Skeletal muscle satellite cell (primary cell): Measurements from ENCODE around the gene NDUFAF8.
A peak's percentile ranks its signal among the peaks of the same experiment; 100 is the strongest.
"Not testable (repeated sequence)": the region's sequence is repeated elsewhere in the genome, so short reads cannot be mapped to it uniquely, and the experiment has no call there.

Experiments
- H3K27me3 ChIP-seq: 2 replicates; pipeline ENCODE4 v1.7.0; 2013; ENCODE audit warnings: low read length; ENCODE audit not compliant: control insufficient read depth, insufficient read depth
- H3K36me3 ChIP-seq: 2 replicates; pipeline ENCODE4 v1.7.0; 2013; ENCODE audit warnings: mild to moderate bottlenecking, control low read depth, low read length; ENCODE audit not compliant: insufficient read depth
- H3K4me1 ChIP-seq: 2 replicates; pipeline ENCODE4 v1.7.0; 2013; ENCODE audit warnings: low read length; ENCODE audit not compliant: control insufficient read depth, insufficient read depth
- H3K4me2 ChIP-seq: 2 replicates; pipeline ENCODE4 v1.7.0; 2013; ENCODE audit warnings: mild to moderate bottlenecking, low read length
- H3K4me3 ChIP-seq: 2 replicates; pipeline ENCODE4 v1.7.0; 2013; ENCODE audit warnings: low read length
- H3K9ac ChIP-seq: 2 replicates; pipeline ENCODE4 v1.7.0; 2013; ENCODE audit warnings: mild to moderate bottlenecking, low read depth, low read length, moderate library complexity
- H3K9me3 ChIP-seq: replicated peaks from 2 replicates; pipeline ENCODE4 v1.7.0; 2013; ENCODE audit warnings: mild to moderate bottlenecking, control low read depth, low read length

NDUFAF8 gene

GRCh38 chr17:81219476-81220180 lies 19.5 kb upstream of the NDUFAF8 start:
- Histone ChIP-seq H3K36me3 (no peaks in the 10 kb centered on the region), H3K4me2 (no peak overlapping the region), H3K4me3 (no peak overlapping the region), H3K4me1 (peaks cover 15% of the 10 kb centered on the region), H3K9me3 (no peaks in the 10 kb centered on the region), H3K9ac (no peak overlapping the region), H3K27me3 (no peaks in the 10 kb centered on the region)

- H3K36me3 ChIP-seq, result no peaks in the 10 kb centered on the region
- H3K9me3 ChIP-seq, result no peaks in the 10 kb centered on the region
- peaks cover 15% of the 10 kb centered on the region for H3K4me1 ChIP-seq
- H3K9ac ChIP-seq, result no peak overlapping the region
- H3K4me3 ChIP-seq, result peak overlapping the region; percentile 87
- no peaks in the 10 kb centered on the region for H3K27me3 ChIP-seq
- H3K4me2 ChIP-seq, result peak overlapping the region; percentile 99
Observed at GRCh38 chr17:81221371-81221841, 17.7 kb upstream of the NDUFAF8 start.

- H3K36me3 ChIP-seq, result no peaks in the 10 kb centered on the region
- H3K4me3 ChIP-seq, result peak overlapping the region; percentile 87
- H3K27me3 ChIP-seq, result no peaks in the 10 kb centered on the region
- H3K9ac ChIP-seq, result peak overlapping the region; percentile 86
- peaks cover 15% of the 10 kb centered on the region for H3K4me1 ChIP-seq
- peak overlapping the region; percentile 99 for H3K4me2 ChIP-seq
- H3K9me3 ChIP-seq, result no peaks in the 10 kb centered on the region
Observed at GRCh38 chr17:81221842-81222619, 17.1 kb upstream of the NDUFAF8 start.

GRCh38 chr17:81222620-81222905 lies 16.6 kb upstream of the NDUFAF8 start:
- Histone ChIP-seq H3K9me3 (no peaks in the 10 kb centered on the region), H3K4me3 (peak overlapping the region; percentile 87)

GRCh38 chr17:81222906-81223761 lies 16.0 kb upstream of the NDUFAF8 start, which contains the start of gene CEP131:
Gene CEP131 (minus strand): TSS chr17:81222965. CDS start chr17:81220056, 2,909 bp downstream.
- Histone ChIP-seq H3K27me3 (no peaks in the 10 kb centered on the region), H3K9ac (peak within 1 kb of the TSS; percentile 86), H3K9me3 (no peaks in the 10 kb centered on the region), H3K4me1 (peaks cover 15% of the 10 kb centered on the region), H3K4me2 (peak within 1 kb of the TSS; percentile 99), H3K36me3 (peaks cover 4% of the 10 kb centered on the region), H3K4me3 (peak within 1 kb of the TSS; percentile 87)

More at GRCh38 chr17:81222620-81222905, 16.6 kb upstream of the NDUFAF8 start:
- Histone ChIP-seq H3K27me3 (no peaks in the 10 kb centered on the region), H3K36me3 (no peaks in the 10 kb centered on the region), H3K9ac (peak overlapping the region; percentile 86), H3K4me1 (peaks cover 15% of the 10 kb centered on the region), H3K4me2 (peak overlapping the region; percentile 99)

- peaks cover 4% of the 10 kb centered on the region for H3K36me3 ChIP-seq
- peak overlapping the region; percentile 82 for H3K4me2 ChIP-seq
- peaks cover 15% of the 10 kb centered on the region for H3K4me1 ChIP-seq
- peak overlapping the region; percentile 65 for H3K4me3 ChIP-seq
- H3K27me3 ChIP-seq, result no peaks in the 10 kb centered on the region
- peak overlapping the region; percentile 31 for H3K9ac ChIP-seq
- no peaks in the 10 kb centered on the region for H3K9me3 ChIP-seq
Observed at GRCh38 chr17:81223762-81224130, 15.4 kb upstream of the NDUFAF8 start.

- peaks cover 30% of the 10 kb centered on the region for H3K36me3 ChIP-seq
- not testable (repeated sequence) for H3K27me3 ChIP-seq, H3K4me2 ChIP-seq, H3K4me1 ChIP-seq, H3K9ac ChIP-seq, H3K9me3 ChIP-seq, H3K4me3 ChIP-seq
Observed at GRCh38 chr17:81227630-81228029, 11.5 kb upstream of the NDUFAF8 start.

- Histone ChIP-seq H3K36me3 (peaks cover 34% of the 10 kb centered on the region), H3K4me3 (no peak overlapping the region), H3K4me1 (peaks cover 3% of the 10 kb centered on the region), H3K27me3 (no peaks in the 10 kb centered on the region), H3K9ac (no peak overlapping the region), H3K9me3 (no peaks in the 10 kb centered on the region), H3K4me2 (no peak overlapping the region)
Observed at GRCh38 chr17:81228420-81228819, 10.7 kb upstream of the NDUFAF8 start.

GRCh38 chr17:81228834-81229665 lies 10.1 kb upstream of the NDUFAF8 start:
- H3K4me3 ChIP-seq, result no peak overlapping the region
- H3K4me1 ChIP-seq, result no peaks in the 10 kb centered on the region
- H3K36me3 ChIP-seq, result peaks cover 34% of the 10 kb centered on the region
- H3K27me3 ChIP-seq, result no peaks in the 10 kb centered on the region
- H3K9ac ChIP-seq, result no peak overlapping the region
- H3K9me3 ChIP-seq, result no peaks in the 10 kb centered on the region
- no peak overlapping the region for H3K4me2 ChIP-seq

- Histone ChIP-seq H3K4me3 (no peak overlapping the region), H3K36me3 (peaks cover 34% of the 10 kb centered on the region), H3K9me3 (no peaks in the 10 kb centered on the region), H3K4me1 (no peaks in the 10 kb centered on the region), H3K4me2 (no peak overlapping the region), H3K27me3 (no peaks in the 10 kb centered on the region), H3K9ac (no peak overlapping the region)
Observed at GRCh38 chr17:81229666-81229920, 9.5 kb upstream of the NDUFAF8 start.
